Stimulated activated CD8-positive, alpha-beta memory T cell treated with anti-CD3 and anti-CD28 coated beads, Interleukin-4, amount 100 ng/mL, for 24 hours (primary cell): ENCODE measurements around the gene ATRNL1.

Source experiments
- DNase-seq: peaks from one replicate; pipeline ENCODE4 v3.0.0-alpha.2; 2020; ENCODE audit warnings: low read depth

Gene ATRNL1, protein sequence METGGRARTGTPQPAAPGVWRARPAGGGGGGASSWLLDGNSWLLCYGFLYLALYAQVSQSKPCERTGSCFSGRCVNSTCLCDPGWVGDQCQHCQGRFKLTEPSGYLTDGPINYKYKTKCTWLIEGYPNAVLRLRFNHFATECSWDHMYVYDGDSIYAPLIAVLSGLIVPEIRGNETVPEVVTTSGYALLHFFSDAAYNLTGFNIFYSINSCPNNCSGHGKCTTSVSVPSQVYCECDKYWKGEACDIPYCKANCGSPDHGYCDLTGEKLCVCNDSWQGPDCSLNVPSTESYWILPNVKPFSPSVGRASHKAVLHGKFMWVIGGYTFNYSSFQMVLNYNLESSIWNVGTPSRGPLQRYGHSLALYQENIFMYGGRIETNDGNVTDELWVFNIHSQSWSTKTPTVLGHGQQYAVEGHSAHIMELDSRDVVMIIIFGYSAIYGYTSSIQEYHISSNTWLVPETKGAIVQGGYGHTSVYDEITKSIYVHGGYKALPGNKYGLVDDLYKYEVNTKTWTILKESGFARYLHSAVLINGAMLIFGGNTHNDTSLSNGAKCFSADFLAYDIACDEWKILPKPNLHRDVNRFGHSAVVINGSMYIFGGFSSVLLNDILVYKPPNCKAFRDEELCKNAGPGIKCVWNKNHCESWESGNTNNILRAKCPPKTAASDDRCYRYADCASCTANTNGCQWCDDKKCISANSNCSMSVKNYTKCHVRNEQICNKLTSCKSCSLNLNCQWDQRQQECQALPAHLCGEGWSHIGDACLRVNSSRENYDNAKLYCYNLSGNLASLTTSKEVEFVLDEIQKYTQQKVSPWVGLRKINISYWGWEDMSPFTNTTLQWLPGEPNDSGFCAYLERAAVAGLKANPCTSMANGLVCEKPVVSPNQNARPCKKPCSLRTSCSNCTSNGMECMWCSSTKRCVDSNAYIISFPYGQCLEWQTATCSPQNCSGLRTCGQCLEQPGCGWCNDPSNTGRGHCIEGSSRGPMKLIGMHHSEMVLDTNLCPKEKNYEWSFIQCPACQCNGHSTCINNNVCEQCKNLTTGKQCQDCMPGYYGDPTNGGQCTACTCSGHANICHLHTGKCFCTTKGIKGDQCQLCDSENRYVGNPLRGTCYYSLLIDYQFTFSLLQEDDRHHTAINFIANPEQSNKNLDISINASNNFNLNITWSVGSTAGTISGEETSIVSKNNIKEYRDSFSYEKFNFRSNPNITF (N-terminal part only)

DNA sequence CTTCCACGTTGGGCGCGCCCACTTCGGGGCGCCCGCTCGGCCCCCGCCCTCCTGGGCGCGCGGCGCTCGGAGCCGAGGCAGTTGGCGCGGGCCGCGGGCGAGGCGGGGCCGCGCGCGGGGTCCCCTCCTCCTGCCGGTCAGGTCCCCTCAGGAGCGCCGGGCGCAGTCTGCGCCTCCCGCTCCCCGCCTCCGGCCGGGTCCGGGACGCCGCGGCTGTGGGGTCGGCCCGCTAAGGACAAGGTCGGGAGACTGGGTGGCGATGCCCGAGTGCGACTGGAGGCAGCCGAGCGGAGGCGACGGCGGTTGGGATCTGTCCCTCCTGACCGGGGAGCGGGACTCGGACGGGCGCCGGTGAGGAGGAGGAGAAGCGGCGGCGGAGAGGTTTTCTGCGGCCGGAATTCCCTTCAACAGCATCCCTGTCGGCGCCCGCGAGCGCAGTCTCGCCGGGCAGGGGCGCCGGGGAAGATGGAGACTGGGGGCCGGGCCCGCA lies at the start of gene ATRNL1:
ATRNL1 (plus strand) TSS at position 80 of the 490 bp plus-strand sequence; CDS start at position 466, 386 bp downstream.
- DNase-seq: no peak

DNA sequence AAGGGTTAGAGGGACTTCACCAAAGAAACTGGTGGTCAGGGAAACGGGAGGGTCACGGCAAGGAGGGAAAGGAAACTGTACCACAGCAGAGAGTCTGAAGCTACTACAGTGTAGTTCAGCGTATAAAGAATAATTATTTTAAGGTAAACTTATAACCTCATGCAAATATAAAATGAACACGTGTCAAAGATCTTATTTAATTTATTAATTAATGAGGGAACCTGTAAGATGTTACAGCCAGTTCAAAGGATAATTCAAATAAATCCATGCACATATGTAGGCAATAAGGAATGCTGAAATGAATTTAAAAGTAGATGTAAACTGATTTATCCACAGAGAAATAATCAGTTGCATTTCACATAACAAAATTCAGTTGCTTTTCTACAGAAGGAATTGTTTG lies 49.4 kb upstream of the ATRNL1 start:
- no peak for DNase-seq

DNA sequence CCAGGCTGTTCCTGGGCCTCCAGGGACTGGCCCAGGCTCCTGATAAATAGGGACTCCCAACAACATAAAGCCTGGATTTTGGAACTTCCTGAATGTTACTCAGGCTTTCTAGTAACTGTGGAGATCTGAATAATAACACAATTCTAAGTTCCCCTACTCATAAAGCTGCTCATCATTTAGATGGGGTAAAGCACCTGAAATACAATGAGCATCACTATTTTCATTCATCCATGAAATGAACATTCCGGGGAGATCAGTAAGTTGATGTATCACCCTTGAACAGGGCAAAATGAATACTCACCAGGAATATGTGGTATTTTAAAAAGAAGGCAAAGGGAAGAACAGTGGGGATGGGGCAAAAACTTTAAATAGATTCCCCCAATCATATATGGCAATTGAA lies 48.3 kb upstream of the ATRNL1 start:
- DNase-seq: no peak

DNA sequence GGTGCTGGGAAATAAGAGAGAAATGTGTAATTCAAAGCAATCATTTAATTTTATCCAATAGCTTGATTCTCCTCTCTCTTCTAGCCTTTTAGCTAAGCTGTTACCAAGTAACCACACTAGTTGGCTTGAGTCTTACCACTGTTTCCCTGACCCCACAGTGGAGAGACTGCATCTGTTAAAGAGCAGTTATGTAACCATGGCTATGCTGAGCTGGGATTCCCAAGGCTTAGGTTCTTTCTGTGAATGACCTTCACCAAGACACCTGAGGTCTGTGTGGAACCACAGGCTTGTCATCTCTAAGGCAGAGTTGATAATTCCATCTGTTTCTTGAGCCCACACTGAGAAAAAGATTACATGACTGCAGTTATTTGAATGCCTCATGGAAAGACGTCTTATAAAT lies 47.7 kb upstream of the ATRNL1 start:
- no peak for DNase-seq

DNA sequence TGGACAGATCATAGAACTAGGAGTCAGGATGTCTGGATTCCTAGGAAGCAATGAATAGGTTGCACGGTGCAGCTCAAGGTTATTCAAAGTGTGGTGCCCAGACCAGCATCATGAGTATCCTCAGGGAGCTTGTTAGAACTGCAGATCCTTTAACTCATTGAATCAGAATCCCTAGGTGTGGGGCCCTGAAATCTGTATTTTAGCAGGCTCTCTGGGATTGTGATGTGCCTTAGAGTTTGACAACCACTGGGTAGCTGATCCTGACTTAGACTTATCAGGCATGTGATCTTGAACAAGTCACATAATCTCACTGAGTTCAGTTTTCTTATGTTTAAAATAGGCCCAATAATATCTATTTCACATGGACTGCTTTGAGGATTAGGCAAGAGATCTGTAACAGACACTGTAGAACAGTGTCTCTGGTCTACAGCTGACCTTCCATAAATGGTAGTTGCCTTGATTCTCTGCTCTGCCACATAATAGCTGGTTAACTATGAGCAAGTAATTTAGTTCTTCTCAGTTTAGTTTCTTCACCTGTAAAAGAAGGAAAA lies 46.4 kb upstream of the ATRNL1 start:
- no peak for DNase-seq

DNA sequence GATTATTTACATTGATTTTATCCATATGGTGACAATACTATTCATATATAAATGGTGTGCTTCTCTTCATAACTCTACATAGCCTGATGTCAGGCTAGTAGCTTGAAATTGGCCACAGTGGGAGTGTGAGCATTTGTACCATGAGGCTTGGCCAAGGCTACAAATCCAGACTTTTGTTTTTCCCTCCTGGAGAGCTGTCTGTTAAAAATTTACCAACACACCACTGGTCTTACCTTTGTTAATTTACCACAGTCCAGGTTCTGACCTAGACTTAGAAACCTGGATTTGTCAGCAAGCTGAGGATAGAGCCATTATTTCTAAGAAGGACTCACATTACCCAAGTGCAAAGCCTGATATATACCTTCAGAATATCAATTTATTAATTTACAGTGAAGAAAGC lies 45.5 kb upstream of the ATRNL1 start:
- DNase-seq: no peak

DNA sequence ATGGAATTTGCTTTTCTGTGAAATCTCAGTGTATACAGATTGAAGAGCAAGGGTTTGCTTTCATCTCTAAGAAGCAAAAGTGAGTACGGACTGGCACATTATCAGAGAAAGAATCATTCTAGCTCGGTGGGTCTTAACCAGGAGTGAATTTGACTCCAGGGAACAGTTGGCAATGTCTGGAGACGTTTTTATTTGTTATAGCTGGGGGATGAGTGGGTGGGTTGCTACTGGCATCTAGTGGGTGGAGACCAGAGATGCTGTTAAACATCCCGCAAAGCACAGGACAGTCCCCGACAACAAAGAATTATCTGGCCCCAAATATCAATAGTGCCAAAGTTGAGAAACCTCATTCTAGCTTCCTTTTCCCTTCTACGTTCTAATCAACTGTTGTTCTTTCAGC lies 43.8 kb upstream of the ATRNL1 start:
- no peak for DNase-seq

DNA sequence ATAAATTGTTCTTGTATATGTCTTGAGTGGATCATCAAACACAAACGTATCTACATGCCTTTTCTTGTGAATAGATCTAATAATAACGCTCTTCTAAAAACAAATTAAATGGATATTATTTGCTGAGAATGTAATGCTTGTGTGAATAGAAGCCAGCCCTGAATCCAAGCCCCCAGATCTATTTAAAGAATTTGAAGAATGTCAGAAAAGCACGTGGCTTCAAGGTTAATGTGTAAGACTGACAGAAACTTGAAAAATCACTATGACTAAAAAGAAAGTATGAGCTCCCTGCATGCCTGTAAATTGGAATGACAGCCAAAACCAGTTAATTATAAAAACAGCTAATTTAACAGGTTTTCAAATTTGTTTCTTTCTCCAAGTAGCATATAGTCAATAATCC lies 43.2 kb upstream of the ATRNL1 start:
- DNase-seq: no peak

DNA sequence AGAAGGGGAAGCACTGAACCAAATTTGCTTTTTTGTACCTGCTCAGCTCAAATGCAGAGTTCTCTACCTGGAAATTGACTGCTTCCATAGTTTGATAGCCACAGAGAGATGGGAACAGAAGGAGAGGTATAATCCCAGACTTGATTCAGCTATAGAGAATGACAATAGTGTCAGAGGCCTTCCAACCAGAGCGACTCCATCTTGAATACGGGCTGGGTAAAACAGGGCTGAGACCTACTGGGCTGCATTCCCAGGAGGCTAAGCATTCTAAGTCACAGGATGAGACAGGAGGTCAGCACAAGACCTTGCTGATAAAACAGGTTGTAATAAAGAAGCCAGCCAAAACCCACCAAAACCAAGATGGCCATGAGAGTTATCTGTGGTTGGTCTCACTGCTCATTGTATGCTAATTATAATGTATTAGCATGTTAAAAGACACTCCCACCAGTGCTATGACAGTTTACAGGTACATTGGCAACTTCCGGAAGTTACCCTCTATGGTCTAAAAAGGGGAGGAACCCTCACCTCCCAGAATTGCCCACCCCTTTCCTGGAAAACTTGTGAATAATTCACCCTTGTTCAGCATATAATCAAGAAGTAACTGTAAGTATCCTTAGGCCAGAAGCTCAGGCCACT lies 42.7 kb upstream of the ATRNL1 start:
- DNase-seq: no peak

DNA sequence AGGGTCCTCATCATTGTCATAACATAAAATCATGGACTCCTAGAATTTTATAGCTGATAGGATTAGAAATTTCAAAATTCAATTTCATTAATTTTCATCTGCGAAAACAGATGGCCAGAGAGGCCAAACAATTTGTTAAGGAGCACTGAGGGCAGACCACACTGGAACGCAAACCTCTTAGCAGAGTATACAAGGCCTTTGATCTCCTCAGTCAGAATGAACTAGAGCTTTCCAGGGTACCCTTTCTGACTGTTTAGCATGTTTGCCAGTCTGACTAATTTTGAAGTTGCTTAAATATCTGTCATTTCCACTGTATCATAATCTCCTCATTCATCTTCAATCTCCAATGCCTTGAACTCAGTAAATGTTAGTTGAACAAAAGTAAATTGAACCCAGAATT lies 41.9 kb upstream of the ATRNL1 start:
- no peak for DNase-seq

DNA sequence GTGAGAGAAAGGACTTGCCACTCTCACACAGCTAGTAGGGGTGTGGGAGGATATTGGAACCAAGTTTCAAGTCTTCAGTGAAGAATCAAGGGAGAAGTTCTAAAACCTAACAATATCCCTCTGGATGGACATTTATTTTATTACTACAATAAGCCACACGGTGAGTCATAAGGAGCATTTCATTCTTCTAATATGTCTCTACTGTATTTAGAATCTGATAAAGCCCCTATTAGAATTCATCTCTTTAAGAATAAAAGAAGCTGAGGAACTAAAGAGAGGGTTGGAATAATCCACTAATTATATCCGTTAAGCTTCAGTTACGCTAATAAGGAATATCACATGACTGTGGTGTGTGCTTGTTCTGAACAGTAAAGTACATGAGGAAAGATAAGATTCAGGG lies 40.9 kb upstream of the ATRNL1 start:
- no peak for DNase-seq

DNA sequence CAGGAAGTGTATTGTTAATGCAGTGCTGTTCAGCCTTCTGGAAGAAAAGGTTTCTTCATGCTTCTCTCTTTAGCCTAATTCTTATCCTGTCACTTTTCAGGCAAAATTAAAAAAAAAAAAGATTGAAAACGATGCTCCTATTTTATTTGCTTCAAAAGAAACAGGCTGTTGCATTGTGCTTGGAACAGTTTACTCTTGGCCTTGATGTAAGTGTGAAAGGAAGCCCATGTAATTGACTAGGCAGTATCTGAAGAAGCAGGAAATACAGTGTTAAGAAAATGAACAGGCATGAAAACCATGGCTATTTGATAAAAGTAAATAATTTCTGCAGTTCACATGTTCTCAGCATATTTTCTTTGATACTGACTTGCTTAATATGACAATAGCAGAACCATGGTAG lies 40.4 kb upstream of the ATRNL1 start:
- no peak for DNase-seq

DNA sequence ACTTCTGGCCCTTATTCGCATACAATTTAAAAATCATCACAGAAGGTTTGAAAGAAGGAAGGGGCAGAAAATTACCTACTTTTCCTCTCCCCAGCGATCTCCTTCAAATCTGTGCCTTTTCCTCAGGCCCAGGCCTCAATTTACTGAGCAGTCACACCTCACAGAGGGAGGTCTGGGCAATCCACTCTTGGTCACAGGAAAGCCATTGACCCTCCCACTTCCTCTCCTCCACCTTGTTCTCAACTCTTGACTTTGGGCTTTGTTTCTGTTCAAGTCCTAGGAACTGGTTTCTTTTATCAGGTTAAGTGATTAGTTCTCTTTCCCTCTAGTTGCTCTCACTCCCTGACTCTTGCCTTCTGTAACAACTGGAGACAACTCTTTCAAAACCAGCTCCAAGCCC lies 37.0 kb upstream of the ATRNL1 start:
- DNase-seq: no peak

DNA sequence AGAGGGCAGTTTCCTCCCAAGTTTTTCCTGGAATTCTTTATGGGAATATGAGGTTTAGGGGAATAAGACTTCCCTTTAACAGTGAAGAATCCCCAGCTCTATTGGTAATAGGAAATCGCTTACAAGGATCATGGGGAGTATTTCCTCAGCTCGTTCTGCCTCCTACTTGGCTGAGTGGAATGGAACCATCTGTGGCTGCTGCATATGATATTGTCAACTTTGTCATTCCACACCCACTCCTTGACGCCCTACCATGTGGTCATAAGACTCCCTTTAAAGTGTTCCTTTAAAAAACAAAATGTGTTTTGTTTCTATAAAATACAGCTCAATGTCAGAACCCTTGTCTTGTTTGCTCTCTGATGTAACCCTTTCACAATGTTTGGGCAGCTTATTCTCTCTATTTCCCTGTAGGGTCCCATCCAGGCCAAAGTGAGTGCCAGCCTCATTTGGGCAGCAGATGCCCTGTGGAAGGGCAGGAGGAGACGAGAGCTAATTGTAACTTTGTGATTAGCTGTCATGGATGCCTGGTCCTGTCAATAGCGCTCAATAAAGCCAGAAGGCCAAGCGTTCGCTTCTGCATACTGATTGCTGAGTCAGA lies 33.8 kb upstream of the ATRNL1 start:
- DNase-seq: no peak

DNA sequence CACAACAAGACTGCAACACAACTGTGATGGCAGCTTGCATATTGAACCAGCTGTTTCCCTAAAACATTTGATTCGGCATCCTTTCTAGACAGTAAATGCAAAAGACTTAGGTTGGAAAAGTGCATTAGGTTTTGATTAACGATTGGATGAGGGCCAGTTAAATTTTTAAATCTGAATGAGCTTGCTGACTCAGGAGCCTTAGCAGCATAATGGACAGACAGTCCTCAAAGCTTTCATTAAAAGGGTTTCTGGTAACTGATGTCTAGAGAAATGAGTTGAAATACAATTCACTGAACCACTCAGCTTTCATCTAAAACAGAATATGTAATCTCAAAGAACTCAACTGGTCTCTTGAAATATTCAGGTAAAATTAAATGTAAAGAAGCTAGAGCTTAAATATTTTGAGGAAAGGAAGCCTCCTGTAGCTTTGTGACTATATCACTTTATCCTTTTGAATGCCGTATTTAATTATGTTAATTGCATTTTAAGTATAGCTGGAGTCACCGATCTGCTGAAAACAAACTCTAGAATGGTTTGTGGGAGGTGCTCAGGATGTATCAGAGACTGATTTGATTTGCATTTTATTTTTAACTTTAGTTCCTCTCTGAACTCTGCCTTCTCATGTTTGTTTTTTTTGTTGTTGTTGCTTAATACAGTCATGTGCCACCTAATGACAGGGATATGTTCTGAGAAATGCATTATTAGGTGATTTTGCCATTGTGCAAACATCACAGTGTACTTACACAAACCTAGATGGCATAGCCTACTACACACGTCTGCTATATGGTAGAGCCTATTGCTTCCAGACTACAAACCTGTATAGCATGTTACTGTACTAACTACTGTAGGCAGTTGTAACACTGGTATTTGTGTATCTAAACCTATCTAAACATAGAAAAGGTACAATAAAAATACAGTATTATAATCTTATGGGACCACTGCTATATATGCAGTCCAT lies 29.2 kb upstream of the ATRNL1 start:
- no peak for DNase-seq

DNA sequence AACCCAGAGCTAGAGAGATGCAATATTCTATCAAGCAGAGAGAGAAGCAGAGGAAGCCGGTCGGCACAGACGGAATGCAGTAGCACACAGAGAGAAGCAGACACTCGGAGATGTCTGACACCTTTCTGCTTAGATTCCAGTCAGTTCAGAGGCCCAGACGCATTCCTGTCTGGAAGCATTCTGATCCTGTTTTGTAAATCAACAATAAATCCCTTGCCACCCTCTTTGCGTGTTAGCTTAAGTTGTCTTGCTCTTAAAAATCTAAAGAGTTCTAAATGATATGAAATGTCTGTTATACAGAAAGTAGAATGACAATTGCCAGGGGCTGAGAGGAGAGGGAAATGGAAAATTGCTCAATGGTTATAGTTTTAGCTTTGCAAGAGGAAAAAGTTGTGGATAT lies 27.4 kb upstream of the ATRNL1 start:
- DNase-seq: no peak

DNA sequence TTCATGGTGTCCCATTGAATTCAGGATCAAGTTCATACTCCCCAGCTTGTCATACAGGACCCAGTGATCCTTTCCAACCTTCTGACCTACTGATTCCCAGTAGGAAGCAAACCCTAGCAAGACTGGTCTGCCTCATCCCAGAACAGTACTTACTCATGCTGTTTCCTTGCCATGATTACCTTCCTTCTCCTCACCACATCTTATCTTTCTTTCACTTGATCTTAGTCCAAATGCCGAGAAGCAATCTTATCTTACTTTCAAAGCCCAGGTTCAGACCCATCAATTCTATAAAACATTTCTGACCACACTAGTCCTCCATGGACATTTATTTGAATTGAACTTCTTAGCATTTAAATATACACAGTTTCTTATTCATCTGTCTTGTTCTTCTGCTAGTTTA lies 26.6 kb upstream of the ATRNL1 start:
- no peak for DNase-seq

DNA sequence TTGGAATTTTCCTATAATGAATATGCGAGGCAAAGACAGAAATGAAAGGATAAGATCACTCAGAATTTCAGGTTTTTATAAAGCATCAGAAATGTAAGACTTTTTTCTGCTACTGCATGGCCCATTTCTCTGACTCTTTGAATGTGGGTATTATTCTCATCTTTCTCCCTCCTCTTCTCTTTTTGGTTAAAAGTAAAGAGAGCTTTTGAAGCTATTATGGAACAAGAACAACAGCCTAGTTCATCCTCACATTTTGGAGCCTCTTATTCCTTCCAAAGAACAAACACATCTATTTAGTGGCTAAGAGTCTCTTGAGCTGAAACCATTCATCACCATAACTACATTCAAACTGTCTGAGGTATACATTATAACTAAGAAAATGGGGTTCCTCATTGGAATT lies 19.4 kb upstream of the ATRNL1 start:
- no peak for DNase-seq

DNA sequence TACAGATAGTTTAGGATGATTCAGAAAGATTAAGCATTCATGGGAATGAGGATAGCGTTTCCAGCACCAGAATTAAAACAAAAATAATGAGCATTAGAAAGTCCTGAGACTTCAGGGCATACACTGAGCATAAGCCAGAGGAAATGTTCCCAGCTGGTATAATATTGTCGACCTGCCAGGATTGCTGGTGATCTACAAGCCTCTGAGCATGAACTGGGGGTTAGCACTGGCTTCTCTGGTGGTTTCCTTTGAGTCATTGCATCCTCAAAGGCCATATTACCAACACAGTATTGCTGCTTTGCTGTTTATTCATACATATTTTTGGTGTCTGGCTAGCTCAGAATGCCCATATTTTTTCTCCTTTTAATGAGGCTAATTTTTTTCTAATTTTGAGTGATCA lies 10.7 kb upstream of the ATRNL1 start:
- no peak for DNase-seq

DNA sequence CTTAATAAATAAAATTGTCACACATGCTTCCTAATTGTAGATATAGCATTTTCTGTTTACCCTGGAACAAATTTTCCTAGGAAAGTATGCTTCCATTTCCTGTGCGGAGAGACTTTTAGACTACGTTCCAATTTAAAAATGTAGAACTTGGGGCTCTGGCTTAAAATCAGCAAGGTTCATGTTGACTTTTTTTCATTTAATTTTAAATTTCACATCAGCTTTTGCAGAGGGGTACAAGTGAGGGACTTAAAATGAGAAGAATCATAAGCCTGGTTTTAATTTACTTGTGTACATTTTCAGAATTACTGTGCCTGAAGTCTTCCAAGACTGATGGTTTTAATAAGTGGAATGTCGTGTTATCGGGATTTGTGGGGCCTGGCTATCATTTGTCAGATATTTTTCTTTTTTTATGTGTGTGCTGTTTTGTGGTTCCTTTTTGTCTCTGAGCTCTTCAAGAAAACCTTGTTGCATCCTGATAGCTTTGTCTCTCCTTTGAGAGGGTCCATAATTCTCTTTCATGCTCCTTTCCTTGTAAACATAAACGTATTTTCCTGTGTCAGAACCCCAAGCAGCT lies 8.8 kb upstream of the ATRNL1 start:
- no peak for DNase-seq
